ENCODE measurements around the gene ZNF519. TPM values are rescaled to one million over a fixed set of nuclear protein-coding genes. Genes with fewer than 3 reads are reported as not detected.

ZNF519 gene
- total RNA-seq, 1 donor from 2014 or later, result 6.3 TPM

DNA sequence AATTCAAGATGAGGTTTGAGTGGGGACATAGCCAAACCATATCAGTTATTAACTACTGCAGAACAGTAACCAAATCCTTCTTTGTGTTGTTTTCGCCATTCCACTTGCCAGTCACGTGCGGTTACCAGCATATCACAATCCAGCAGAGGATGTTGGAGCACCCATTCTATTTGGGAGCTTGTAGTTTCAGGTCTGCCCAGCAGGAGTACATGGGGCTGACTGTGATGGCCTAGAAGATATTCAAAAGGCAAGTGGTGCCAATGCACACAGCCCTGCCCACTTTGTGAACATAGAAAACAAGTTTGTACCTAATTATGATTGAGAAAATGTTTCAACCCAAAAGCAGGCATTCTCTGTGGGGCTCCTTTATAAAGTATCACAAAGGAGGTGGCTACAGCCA, 57.0 kb downstream of the ZNF519 start:
- peaks cover 4 to 9% (median 6%) of the 10 kb centered on the region in 3 donors for H3K36me3 ChIP-seq (ENCODE audit: control insufficient read depth in 3 of 3, insufficient read depth in 3 of 3, low read length in 3 of 3)
- H3K27me3 ChIP-seq (ENCODE audit: control insufficient read depth in 3 of 3, insufficient read depth in 3 of 3, low read length in 3 of 3), result no peaks in the 10 kb centered on the region
- H3K27ac ChIP-seq (ENCODE audit: low read depth, low read length), result no peak overlapping the region
- no peak overlapping the region for H3K9ac ChIP-seq (ENCODE audit: low read depth in 1 of 3, low read length in 3 of 3)
- H3K4me1 ChIP-seq (ENCODE audit: control insufficient read depth in 3 of 3, insufficient read depth in 3 of 3, low read length in 3 of 3), result no peaks in the 10 kb centered on the region
- no peaks in the 10 kb centered on the region for H3K9me3 ChIP-seq (ENCODE audit: control insufficient read depth in 3 of 3, low read length in 3 of 3)
- H3K4me3 ChIP-seq (ENCODE audit: low read length in 3 of 3), result no peak overlapping the region

DNA sequence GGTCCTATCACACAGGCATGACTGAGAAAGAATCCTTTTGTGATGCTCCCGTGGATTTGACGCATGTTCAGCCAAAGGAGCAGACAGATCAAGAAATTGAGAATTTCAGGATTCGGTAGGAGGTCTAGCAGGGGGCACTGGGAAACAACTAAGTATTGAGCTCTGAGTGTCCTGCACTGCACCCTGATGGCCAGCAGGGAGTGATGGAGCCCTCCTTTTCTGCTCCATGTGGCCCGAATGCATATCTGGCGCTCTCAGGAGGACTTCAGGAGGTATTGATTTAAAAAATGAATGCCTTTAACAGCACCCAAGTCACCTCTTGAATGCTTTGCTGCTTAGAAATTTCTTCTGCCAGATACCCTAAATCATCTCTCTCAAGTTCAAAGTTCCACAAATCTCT, 58.0 kb downstream of the ZNF519 start:
- H3K27ac ChIP-seq (ENCODE audit: low read depth, low read length), result no peak overlapping the region
- H3K4me1 ChIP-seq (ENCODE audit: control insufficient read depth in 3 of 3, insufficient read depth in 3 of 3, low read length in 3 of 3), result no peaks in the 10 kb centered on the region
- no peak overlapping the region for H3K9ac ChIP-seq (ENCODE audit: low read depth in 1 of 3, low read length in 3 of 3)
- no peaks in the 10 kb centered on the region for H3K9me3 ChIP-seq (ENCODE audit: control insufficient read depth in 3 of 3, low read length in 3 of 3)
- no peaks in the 10 kb centered on the region for H3K27me3 ChIP-seq (ENCODE audit: control insufficient read depth in 3 of 3, insufficient read depth in 3 of 3, low read length in 3 of 3)
- H3K4me3 ChIP-seq (ENCODE audit: low read length in 3 of 3), result no peak overlapping the region
- peaks cover 4 to 9% (median 6%) of the 10 kb centered on the region in 3 donors for H3K36me3 ChIP-seq (ENCODE audit: control insufficient read depth in 3 of 3, insufficient read depth in 3 of 3, low read length in 3 of 3)

GRCh38 chr18:14053661-14054060, 78.6 kb downstream of the ZNF519 start:
- no peaks in the 10 kb centered on the region for H3K4me1 ChIP-seq (ENCODE audit: control insufficient read depth in 3 of 3, insufficient read depth in 3 of 3, low read length in 3 of 3)
- no peaks in the 10 kb centered on the region for H3K27me3 ChIP-seq (ENCODE audit: control insufficient read depth in 3 of 3, insufficient read depth in 3 of 3, low read length in 3 of 3)
- no peak overlapping the region for H3K4me3 ChIP-seq (ENCODE audit: low read length in 3 of 3)
- H3K36me3 ChIP-seq (ENCODE audit: control insufficient read depth in 3 of 3, insufficient read depth in 3 of 3, low read length in 3 of 3), result no peaks in the 10 kb centered on the region
- no peak overlapping the region for H3K27ac ChIP-seq (ENCODE audit: low read depth, low read length)
- H3K9me3 ChIP-seq (ENCODE audit: control insufficient read depth in 3 of 3, low read length in 3 of 3), result peaks cover 0 to 4% (median under 1%) of the 10 kb centered on the region in 3 donors
- no peak overlapping the region for H3K9ac ChIP-seq (ENCODE audit: low read depth in 1 of 3, low read length in 3 of 3)

Other genes starting within 250 kb of the ZNF519 start
- not detected for gene MC2R, start 216.9 kb downstream of the ZNF519 start, total RNA-seq

Measured in skeletal muscle tissue (tissue), 4 donors.